Lower leg skin (tissue), 4 donors: Measurements from ENCODE around the gene RAD51B. TPM values are rescaled to one million over a fixed set of nuclear protein-coding genes. Genes with fewer than 3 reads are reported as not detected.

Experiments used
- DNase-seq, 2 donors: peaks; one replicate each; pipeline ENCODE4 v3.0.0-alpha.2; 2019; ENCODE audit warnings: low spot score in 2 of 2
- H3K4me3 ChIP-seq: fragments of 200-600 bp; sonication (generic); 2 replicates; pipeline ENCODE4 v1.5.1; 2017; ENCODE audit warnings: mild to moderate bottlenecking, low read depth; ENCODE audit not compliant: poor library complexity, severe bottlenecking
- POLR2A ChIP-seq, 2 donors: fragments of 450-650 bp; IDR thresholded peaks; one replicate each; pipeline ENCODE4 v1.6.1; 2016 to 2017; ENCODE audit warnings: antibody characterized with exemption in 2 of 2, mild to moderate bottlenecking in 1 of 2, moderate library complexity in 1 of 2
- WGBS, 2 donors: methylation state at CpG; one replicate each; pipeline ENCODE4 v1.1.5; 2018; 5-methylcytosine and 5-hydroxymethylcytosine counted together
- intact Hi-C: fragments of 100-400 bp; cut with DNase I; formaldehyde crosslinking; loops from one replicate; pipeline ENCODE4 v1.15.0; 2023; ENCODE audit warnings: low total_unique reads
- total RNA-seq, 4 donors: library from RNA; depleted of rRNA; stranded (reverse); fragments of >200 nt; gene quantifications; one replicate each; pipeline ENCODE4 v1.1.0, GENCODE V29; 2016
- TF ChIP-seq, protein P1 (sequence below), 3 donors: fragments of 450-650 bp; IDR thresholded peaks; one replicate each; pipeline ENCODE4 v1.5.1; 2016; ENCODE audit warnings: antibody characterized with exemption in 3 of 3, mild to moderate bottlenecking in 3 of 3, moderate library complexity in 2 of 3

Gene RAD51B
- total RNA-seq, 4 donors from 2014 or later = 6.1 to 27.2 (median 13.6) TPM

DNA sequence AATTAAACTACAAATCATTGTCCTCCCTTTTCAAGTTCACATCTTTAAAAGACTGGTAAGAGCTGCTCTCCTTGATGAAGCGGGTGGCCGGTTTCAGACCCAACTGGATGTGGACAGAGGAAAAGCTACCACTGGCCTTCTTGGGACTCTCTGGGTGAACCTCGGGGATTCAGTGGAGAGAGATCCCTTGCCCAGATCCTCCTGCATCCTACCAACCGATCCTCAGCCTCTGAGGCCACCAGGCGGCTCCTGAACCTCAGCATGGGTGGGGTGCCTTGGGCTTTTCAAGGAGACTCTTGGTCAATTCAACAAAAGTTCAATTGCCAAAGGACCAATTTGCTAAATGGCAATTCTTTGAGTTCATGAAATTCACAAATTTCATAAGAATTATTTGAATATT lies 888.8 kb downstream of the RAD51B start:
- WGBS, 2 donors = 75 to 79% methylated on average over 5 of the region's 5 CpGs
- no peak overlapping the region for H3K4me3 ChIP-seq
- peak in 1 of 2 donors; percentile 77 for DNase-seq
- TF ChIP-seq, protein P1, sequence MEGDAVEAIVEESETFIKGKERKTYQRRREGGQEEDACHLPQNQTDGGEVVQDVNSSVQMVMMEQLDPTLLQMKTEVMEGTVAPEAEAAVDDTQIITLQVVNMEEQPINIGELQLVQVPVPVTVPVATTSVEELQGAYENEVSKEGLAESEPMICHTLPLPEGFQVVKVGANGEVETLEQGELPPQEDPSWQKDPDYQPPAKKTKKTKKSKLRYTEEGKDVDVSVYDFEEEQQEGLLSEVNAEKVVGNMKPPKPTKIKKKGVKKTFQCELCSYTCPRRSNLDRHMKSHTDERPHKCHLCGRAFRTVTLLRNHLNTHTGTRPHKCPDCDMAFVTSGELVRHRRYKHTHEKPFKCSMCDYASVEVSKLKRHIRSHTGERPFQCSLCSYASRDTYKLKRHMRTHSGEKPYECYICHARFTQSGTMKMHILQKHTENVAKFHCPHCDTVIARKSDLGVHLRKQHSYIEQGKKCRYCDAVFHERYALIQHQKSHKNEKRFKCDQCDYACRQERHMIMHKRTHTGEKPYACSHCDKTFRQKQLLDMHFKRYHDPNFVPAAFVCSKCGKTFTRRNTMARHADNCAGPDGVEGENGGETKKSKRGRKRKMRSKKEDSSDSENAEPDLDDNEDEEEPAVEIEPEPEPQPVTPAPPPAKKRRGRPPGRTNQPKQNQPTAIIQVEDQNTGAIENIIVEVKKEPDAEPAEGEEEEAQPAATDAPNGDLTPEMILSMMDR (IDR thresholded peaks at IDR 0.05) = no peak
- TF ChIP-seq POLR2A (IDR thresholded peaks at IDR 0.05) = no peak
- intact Hi-C loops = loop anchor here (5.0 kb wide), 1 partner anchor 79 kb away; no protein-coding TSS in a partner anchor

- TF ChIP-seq, protein P1 (IDR thresholded peaks at IDR 0.05) = no peak
- TF ChIP-seq POLR2A (IDR thresholded peaks at IDR 0.05) = no peak
- H3K4me3 ChIP-seq = no peak overlapping the region
- intact Hi-C loops = loop anchor here (5.0 kb wide), 1 partner anchor 78 kb away; no protein-coding TSS in a partner anchor
- WGBS, 2 donors = 57 to 61% methylated on average over 2 of the region's 2 CpGs
- peak in 1 of 2 donors; percentile 40 for DNase-seq
Observed at GRCh38 chr14:68709007-68709406, 889.4 kb downstream of the RAD51B start.

DNA sequence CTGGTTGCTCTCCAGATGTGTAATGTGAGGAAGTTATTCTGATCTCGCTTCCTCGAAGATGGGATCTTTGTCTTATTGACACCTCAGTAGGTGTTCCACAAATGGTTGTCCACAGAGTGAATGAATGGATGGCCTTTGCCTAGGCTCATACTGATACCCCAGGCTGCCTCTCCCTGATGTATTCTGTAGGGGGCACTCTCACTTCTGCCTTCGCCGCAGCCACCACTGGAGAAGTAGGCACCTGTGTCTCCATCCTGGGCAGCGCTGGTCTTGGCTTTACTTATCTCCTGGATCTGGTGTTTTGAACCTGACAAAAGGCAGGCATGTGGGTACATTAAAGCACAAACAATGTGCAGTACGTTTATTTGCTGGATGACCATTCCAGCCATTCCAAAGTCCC lies 891.2 kb downstream of the RAD51B start:
- WGBS, 2 donors = 90 to 91% methylated on average over 6 of the region's 6 CpGs
- TF ChIP-seq, protein P1 (IDR thresholded peaks at IDR 0.05) = no peak
- TF ChIP-seq POLR2A (IDR thresholded peaks at IDR 0.05) = no peak
- no peak overlapping the region for H3K4me3 ChIP-seq
- peak in 1 of 2 donors; percentile 70 for DNase-seq
- intact Hi-C loops = loop anchor here (10.0 kb wide), 1 partner anchor 186 kb away; no protein-coding TSS in a partner anchor

GRCh38 chr14:68711561-68712309 lies 892.2 kb downstream of the RAD51B start:
- intact Hi-C loops = loop anchor here (10.0 kb wide), 1 partner anchor 187 kb away; no protein-coding TSS in a partner anchor

GRCh38 chr14:68712703-68713370 lies 893.3 kb downstream of the RAD51B start:
- WGBS, 2 donors = 92 to 95% methylated on average over 15 of the region's 15 CpGs
- TF ChIP-seq, protein P1 (IDR thresholded peaks at IDR 0.05) = no peak
- no peak for TF ChIP-seq POLR2A (IDR thresholded peaks at IDR 0.05)
- no peak overlapping the region for H3K4me3 ChIP-seq
- intact Hi-C loops = loop anchor here (10.0 kb wide), 1 partner anchor 188 kb away; no protein-coding TSS in a partner anchor
- DNase-seq = peak in 1 of 2 donors; percentile 81

More at GRCh38 chr14:68711561-68712309, 892.2 kb downstream of the RAD51B start:
- TF ChIP-seq, protein P1 (IDR thresholded peaks at IDR 0.05) = no peak
- no peak for TF ChIP-seq POLR2A (IDR thresholded peaks at IDR 0.05)
- 56 to 67% methylated on average over 9 of the region's 9 CpGs for WGBS, 2 donors
- no peak overlapping the region for H3K4me3 ChIP-seq
- peak in 1 of 2 donors; percentile 80 for DNase-seq
